Vagina (tissue), 2 donors: ENCODE data around the gene CD4.

Experiments
- CTCF ChIP-seq, 3 experiments: fragments of 450-650 bp in 2 of 3; fragments of 200-600 bp in 1 of 3; sonication (generic) in 1 of 3; IDR thresholded peaks; one replicate each; pipeline ENCODE4 v1.5.1; 2017 to 2019; ENCODE audit warnings: antibody characterized with exemption in 3 of 3, mild to moderate bottlenecking in 2 of 3, moderate library complexity in 2 of 3
- POLR2A ChIP-seq, 2 donors: fragments of 450-650 bp; IDR thresholded peaks; one replicate each; pipeline ENCODE4 v1.6.1; 2017; ENCODE audit warnings: antibody characterized with exemption in 2 of 2, mild to moderate bottlenecking in 2 of 2, moderate library complexity in 2 of 2

GRCh38 chr12:6770094-6770493 is 19.2 kb upstream of the CD4 start:
- TF ChIP-seq CTCF (IDR thresholded peaks at IDR 0.05) = no peak
- TF ChIP-seq POLR2A (IDR thresholded peaks at IDR 0.05) = no peak
